OCI-LY7 (cell line): ENCODE results near the gene C1orf74. TPM values are rescaled to one million over a fixed set of nuclear protein-coding genes. Genes with fewer than 3 reads are reported as not detected.

ENCODE experiments used
- BruUV-seq: library from RNA; stranded (reverse); fragments of 400-500 nt; replicated peaks from 2 replicates; lab custom pipeline; 2021; lab: Mats Ljungman, UMichigan
- CTCF ChIA-PET: fragments of 300-600 bp; sonication (Branson Sonifier 250); formaldehyde crosslinking; loops from one replicate; lab custom pipeline; 2022; ENCODE audit warnings: antibody characterized with exemption; ENCODE audit not compliant: unreplicated experiment; lab: Charles Lee
- POLR2A ChIA-PET: fragments of 300-600 bp; sonication (Branson Sonifier 250); formaldehyde crosslinking; loops from one replicate; lab custom pipeline; 2022; ENCODE audit warnings: antibody characterized with exemption; lab: Charles Lee
- DNase-seq: peaks from one replicate; pipeline ENCODE4 v3.0.0-alpha.2; 2015; ENCODE audit warnings: low spot score
- H2AFZ ChIP-seq: fragments of 200-600 bp; sonication (generic), shearing (Covaris generic); 2 replicates; pipeline ENCODE4 v1.6.1; 2014; ENCODE audit warnings: mild to moderate bottlenecking, antibody characterized with exemption, low read length, moderate library complexity
- H3K27ac ChIP-seq: fragments of 200-600 bp; sonication (generic); 2 replicates; pipeline ENCODE4 v1.5.1; 2014; ENCODE audit warnings: mixed run types, low read depth, mild to moderate bottlenecking, moderate library complexity, low read length, inconsistent platforms; ENCODE audit not compliant: poor library complexity, severe bottlenecking
- H3K36me3 ChIP-seq: fragments of 200-600 bp; sonication (generic); 2 replicates; pipeline ENCODE4 v1.6.1; 2014; ENCODE audit warnings: mild to moderate bottlenecking, antibody characterized with exemption, low read length, moderate library complexity, mixed read lengths; ENCODE audit not compliant: insufficient read depth
- H3K4me1 ChIP-seq: fragments of 200-600 bp; sonication (generic); 2 replicates; pipeline ENCODE4 v1.5.1; 2014; ENCODE audit warnings: mild to moderate bottlenecking, low read length; ENCODE audit not compliant: insufficient read depth, poor library complexity, severe bottlenecking
- H3K4me2 ChIP-seq: fragments of 200-600 bp; sonication (generic); 2 replicates; pipeline ENCODE4 v1.6.1; 2014; ENCODE audit warnings: mild to moderate bottlenecking, low read length
- H3K4me3 ChIP-seq: fragments of 200-600 bp; sonication (generic); 2 replicates; pipeline ENCODE4 v1.5.1; 2014; ENCODE audit warnings: mild to moderate bottlenecking, low read depth, low read length; ENCODE audit not compliant: poor library complexity, severe bottlenecking
- H3K79me2 ChIP-seq: fragments of 200-600 bp; sonication (generic); 2 replicates; pipeline ENCODE4 v1.6.1; 2016; ENCODE audit warnings: low read depth, mild to moderate bottlenecking, low read length, moderate library complexity, mixed read lengths; ENCODE audit not compliant: insufficient read depth
- H3K9me2 ChIP-seq: fragments of 200-600 bp; sonication (generic); 2 replicates; pipeline ENCODE4 v1.6.1; 2016; ENCODE audit warnings: mild to moderate bottlenecking, low read length, mixed read lengths; ENCODE audit not compliant: insufficient read depth
- H3K9me3 ChIP-seq: fragments of 200-600 bp; sonication (generic); 2 replicates; pipeline ENCODE4 v1.6.1; 2014; ENCODE audit warnings: mild to moderate bottlenecking, mixed run types, low read length, mixed read lengths
- H4K20me1 ChIP-seq: fragments of 200-600 bp; sonication (generic); 2 replicates; pipeline ENCODE4 v1.6.1; 2014; ENCODE audit warnings: mild to moderate bottlenecking, antibody characterized with exemption, low read length, moderate library complexity, mixed read lengths; ENCODE audit not compliant: insufficient read depth
- EZH2phosphoT487 ChIP-seq: fragments of 200-600 bp; sonication (generic); IDR thresholded peaks from 2 replicates; pipeline ENCODE4 v1.6.1; 2018; ENCODE audit warnings: low read depth, borderline replicate concordance, mild to moderate bottlenecking, mixed run types, antibody characterized with exemption, low read length, moderate library complexity, mixed read lengths
- intact Hi-C: fragments of 100-400 bp; cut with micrococcal nuclease; formaldehyde crosslinking; loops from one replicate; pipeline ENCODE4 v1.10.0; 2022; ENCODE audit not compliant: unreplicated experiment
- total RNA-seq, 2 experiments: library from RNA; depleted of rRNA in 1 of 2; stranded (reverse); fragments of >200 nt in 1 of 2; shearing (Covaris generic) in 1 of 2; gene quantifications; 2 replicates each; pipeline ENCODE4 v1.2.3, GENCODE V29; 2014 to 2022
- TF ChIP-seq, protein P1 (sequence below): fragments of 200-600 bp; sonication (generic); conservative IDR thresholded peaks from 2 replicates; pipeline ENCODE4 v1.5.1; 2014; ENCODE audit warnings: mild to moderate bottlenecking, antibody characterized with exemption, low read length, moderate library complexity, mixed read lengths

Gene C1orf74
- total RNA-seq, 2 experiments from 2014 or later, result 4.2 to 4.4 TPM

DNA sequence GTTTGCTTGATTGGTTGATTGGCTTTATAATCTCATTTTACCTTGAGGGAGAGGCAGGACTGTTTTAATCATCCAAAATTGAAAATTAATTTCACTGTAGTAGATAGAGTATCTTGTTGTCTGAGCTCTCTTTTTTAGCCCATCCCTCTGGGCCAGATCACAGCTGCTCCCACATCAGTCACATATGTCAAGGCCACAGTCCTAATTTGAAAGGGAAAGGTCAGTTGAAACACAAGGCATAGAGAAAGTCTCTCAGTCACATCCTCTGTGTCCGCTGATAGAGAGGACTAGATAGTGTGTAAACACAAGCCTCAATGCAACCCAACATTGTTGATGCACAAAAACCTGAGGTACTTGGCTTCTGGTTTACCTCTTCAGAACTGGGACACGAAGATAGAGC lies 6.8 kb downstream of the C1orf74 start:
- ChIA-PET POLR2A (no interaction called here), CTCF (no interaction called here)
- H4K20me1 ChIP-seq, result no peaks in the 10 kb centered on the region
- TF ChIP-seq EZH2phosphoT487, result no peak
- TF ChIP-seq, protein P1, sequence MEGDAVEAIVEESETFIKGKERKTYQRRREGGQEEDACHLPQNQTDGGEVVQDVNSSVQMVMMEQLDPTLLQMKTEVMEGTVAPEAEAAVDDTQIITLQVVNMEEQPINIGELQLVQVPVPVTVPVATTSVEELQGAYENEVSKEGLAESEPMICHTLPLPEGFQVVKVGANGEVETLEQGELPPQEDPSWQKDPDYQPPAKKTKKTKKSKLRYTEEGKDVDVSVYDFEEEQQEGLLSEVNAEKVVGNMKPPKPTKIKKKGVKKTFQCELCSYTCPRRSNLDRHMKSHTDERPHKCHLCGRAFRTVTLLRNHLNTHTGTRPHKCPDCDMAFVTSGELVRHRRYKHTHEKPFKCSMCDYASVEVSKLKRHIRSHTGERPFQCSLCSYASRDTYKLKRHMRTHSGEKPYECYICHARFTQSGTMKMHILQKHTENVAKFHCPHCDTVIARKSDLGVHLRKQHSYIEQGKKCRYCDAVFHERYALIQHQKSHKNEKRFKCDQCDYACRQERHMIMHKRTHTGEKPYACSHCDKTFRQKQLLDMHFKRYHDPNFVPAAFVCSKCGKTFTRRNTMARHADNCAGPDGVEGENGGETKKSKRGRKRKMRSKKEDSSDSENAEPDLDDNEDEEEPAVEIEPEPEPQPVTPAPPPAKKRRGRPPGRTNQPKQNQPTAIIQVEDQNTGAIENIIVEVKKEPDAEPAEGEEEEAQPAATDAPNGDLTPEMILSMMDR, result no peak
- H3K9me3 ChIP-seq, result no peaks in the 10 kb centered on the region
- no peak overlapping the region for H2AFZ ChIP-seq
- intact Hi-C loops, result no loop called here
- H3K4me3 ChIP-seq, result no peak overlapping the region
- H3K79me2 ChIP-seq, result no peaks in the 10 kb centered on the region
- no peak overlapping the region for H3K27ac ChIP-seq
- no peak overlapping the region for H3K4me2 ChIP-seq
- no peak for DNase-seq
- no peaks in the 10 kb centered on the region for H3K9me2 ChIP-seq
- no TSS peak for BruUV-seq
- peaks cover 27% of the 10 kb centered on the region for H3K4me1 ChIP-seq
- peaks cover 67% of the 10 kb centered on the region for H3K36me3 ChIP-seq

DNA sequence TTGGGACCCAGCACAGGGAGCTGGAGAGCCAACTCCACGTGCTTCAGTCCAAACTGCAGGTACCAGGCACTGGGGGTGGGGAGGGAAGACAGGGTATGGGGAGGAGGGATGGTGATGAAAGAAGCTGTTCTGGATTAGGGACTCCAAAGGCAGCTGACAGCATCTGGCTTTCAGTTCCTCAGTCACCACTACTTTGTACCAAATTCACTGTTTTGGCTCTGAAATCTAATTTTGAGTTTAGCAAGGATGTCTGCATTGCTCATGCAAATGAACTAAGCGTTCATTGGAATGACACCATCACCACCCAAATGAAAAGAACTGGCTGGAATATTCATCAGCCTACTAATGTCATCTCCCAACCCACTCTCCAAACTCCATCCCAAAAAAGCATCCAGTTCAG lies 8.7 kb downstream of the C1orf74 start:
- BruUV-seq, result no TSS peak
- POLR2A ChIA-PET, result interaction anchor here (1.0 to 2.5 kb wide), 6 partner anchors 8 to 20 kb away, joined by 3 to 11 read pairs (median 4); partner anchors contain the start of genes C1orf74 and TRAF3IP3
- Histone ChIP-seq H3K4me3 (peak overlapping the region; percentile 20), H3K9me2 (no peaks in the 10 kb centered on the region), H3K36me3 (peaks cover 52% of the 10 kb centered on the region), H3K27ac (peak overlapping the region; percentile 40), H3K4me1 (peaks cover 27% of the 10 kb centered on the region), H4K20me1 (no peaks in the 10 kb centered on the region), H2AFZ (no peak overlapping the region), H3K9me3 (no peaks in the 10 kb centered on the region), H3K4me2 (peak overlapping the region; percentile 68), H3K79me2 (no peaks in the 10 kb centered on the region)
- TF ChIP-seq, protein P1, result no peak
- no peak for TF ChIP-seq EZH2phosphoT487
- DNase-seq, result peak; percentile 21
- intact Hi-C loops, result no loop called here
- CTCF ChIA-PET, result no interaction called here

DNA sequence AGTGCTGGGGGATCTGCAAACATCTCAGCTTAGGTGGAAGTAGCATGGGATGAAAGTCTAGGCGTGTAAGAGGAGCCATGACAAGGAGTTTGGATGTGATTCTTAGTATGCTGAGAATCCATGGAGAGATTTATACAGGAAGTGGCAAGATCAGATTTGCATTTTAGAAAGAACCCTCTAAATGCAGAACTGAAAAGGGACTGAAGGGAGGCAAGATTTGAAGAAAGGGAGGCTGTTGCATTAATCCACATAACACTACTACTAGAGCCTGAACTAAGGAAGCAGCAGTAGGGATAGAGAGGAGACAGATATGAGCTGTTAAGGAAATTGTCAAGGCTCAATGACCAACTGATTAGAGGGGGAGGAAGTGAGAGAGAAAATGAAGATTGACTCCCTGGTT lies 9.8 kb downstream of the C1orf74 start:
- intact Hi-C loops, result no loop called here
- no peaks in the 10 kb centered on the region for H3K9me3 ChIP-seq
- POLR2A ChIA-PET, result interaction anchor here (1.0 to 3.2 kb wide), 4 partner anchors 8 to 18 kb away, joined by 4 to 24 read pairs (median 10); partner anchors contain the start of genes C1orf74 and TRAF3IP3
- H3K4me2 ChIP-seq, result peak overlapping the region; percentile 68
- no peaks in the 10 kb centered on the region for H3K79me2 ChIP-seq
- no peak overlapping the region for H2AFZ ChIP-seq
- no peaks in the 10 kb centered on the region for H4K20me1 ChIP-seq
- H3K4me3 ChIP-seq, result peak overlapping the region; percentile 20
- no peaks in the 10 kb centered on the region for H3K9me2 ChIP-seq
- peaks cover 43% of the 10 kb centered on the region for H3K36me3 ChIP-seq
- TF ChIP-seq, protein P1, result no peak
- no peak for TF ChIP-seq EZH2phosphoT487
- H3K27ac ChIP-seq, result peak overlapping the region; percentile 40
- BruUV-seq, result no TSS peak
- peaks cover 33% of the 10 kb centered on the region for H3K4me1 ChIP-seq
- CTCF ChIA-PET, result no interaction called here
- peak; percentile 44 for DNase-seq
